SKM-1 treated with dmso at 0.1 percent for 144 hours (cell line): ENCODE measurements around the gene FUS.
"Not testable (repeated sequence)": the region's sequence is repeated elsewhere in the genome, so short reads cannot be mapped to it uniquely, and the experiment has no call there.

Experiments
- DNase-seq: peaks from one replicate; lab custom pipeline; 2025; ENCODE audit not compliant: unreplicated experiment; lab: John Stamatoyannopoulos, UW

Gene FUS

GRCh38 chr16:31179747-31180459 lies at the start of gene FUS:
Gene FUS (plus strand): TSS chr16:31180139. CDS start chr16:31180215, 76 bp downstream.
- DNase-seq, result peak; percentile 90

- peak; percentile 64 for DNase-seq
Measured at GRCh38 chr16:31130336-31130891, 49.5 kb upstream of the FUS start.

- no peak for DNase-seq
Measured at GRCh38 chr16:31130899-31131298, 49.0 kb upstream of the FUS start.

- DNase-seq, result no peak
Measured at GRCh38 chr16:31131416-31131815, 48.5 kb upstream of the FUS start.

GRCh38 chr16:31131841-31132271 lies 48.1 kb upstream of the FUS start:
- DNase-seq, result no peak

DNA sequence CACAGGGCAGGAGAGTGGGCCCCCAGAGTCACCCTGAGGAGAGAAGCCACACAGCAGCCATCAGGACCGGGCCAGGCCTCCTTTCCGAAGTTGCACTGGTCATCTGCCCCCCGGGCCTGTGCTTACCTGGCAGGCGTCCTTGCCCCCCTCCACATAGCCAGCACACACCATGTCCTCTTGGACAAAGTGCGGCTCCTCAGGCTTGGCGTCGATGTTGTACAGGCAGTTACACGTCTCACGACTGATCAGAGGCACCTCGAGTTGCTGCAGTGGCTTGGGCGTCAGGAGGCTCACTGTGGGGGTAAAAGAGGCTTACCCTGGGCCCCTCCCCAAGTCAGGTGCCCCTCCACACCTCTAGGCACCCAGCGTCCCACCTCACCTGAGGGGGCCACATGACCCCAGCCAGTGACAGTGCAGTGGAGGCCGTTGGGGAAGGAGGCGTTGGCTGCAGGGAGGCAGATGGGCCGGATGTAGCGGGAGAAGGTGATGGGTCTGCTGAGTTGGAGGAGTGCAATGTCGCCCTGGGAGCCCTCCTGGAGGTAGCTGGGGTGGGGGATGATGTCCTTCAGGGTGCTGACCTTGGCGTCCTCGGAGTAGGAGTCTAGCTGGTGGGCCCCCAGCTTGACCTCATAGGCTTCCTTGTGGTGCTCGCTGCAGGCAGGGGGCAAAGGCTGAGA lies 47.5 kb upstream of the FUS start:
- DNase-seq, result no peak

DNA sequence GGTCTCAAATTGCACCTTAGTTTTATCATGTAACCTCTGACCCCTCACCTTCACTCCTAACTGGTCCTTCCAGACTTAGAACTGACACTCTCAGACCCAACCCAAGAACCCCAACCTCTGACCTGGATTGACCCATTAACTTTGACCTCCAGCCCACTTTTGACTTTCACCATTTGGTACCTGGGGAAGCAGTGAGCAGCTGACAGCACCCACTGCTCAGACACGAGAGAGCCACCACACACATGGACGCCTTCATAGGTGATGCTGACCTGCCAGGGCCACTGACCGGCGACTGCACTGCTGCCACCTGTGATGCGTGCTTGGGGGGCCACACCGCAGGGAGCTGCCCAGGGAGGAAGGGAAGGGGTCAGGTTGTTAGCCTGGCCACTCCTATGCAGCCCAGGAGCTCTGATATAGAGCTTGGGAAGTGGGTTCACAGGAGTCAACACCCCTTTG lies 46.9 kb upstream of the FUS start:
- no peak for DNase-seq

DNA sequence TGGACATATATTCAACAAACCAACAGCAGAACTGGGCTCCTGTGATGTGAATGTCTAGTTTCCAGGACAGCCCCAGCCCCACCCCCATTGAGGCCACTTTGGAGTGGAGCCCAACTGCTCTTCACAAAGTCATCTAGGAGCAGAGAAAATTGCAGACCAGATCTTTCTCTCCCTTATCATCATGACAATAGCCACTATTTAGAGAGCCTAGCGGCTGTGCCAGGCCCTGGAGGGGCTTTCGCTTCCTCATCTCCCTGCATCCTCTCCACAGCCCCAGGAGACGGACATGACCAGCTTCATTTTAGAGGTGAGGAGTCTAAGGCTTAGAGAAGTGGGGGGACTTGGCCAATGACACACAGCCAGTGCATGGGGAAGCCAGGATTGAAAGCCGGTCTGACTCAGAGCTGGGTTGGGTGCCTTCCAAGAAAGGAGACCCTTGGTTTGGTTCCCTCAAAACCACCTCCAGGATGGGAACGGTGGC lies 45.8 kb upstream of the FUS start:
- no peak for DNase-seq

- DNase-seq, result peak; percentile 75
Measured at GRCh38 chr16:31134625-31135534, 45.1 kb upstream of the FUS start.

GRCh38 chr16:31135535-31136286 lies 44.2 kb upstream of the FUS start, which contains the start of gene PRSS8:
Gene PRSS8 (minus strand): TSS chr16:31135727. CDS start chr16:31135498, 229 bp downstream.
- DNase-seq, result no peak

GRCh38 chr16:31136287-31136662 lies 43.7 kb upstream of the FUS start:
- DNase-seq, result no peak

DNA sequence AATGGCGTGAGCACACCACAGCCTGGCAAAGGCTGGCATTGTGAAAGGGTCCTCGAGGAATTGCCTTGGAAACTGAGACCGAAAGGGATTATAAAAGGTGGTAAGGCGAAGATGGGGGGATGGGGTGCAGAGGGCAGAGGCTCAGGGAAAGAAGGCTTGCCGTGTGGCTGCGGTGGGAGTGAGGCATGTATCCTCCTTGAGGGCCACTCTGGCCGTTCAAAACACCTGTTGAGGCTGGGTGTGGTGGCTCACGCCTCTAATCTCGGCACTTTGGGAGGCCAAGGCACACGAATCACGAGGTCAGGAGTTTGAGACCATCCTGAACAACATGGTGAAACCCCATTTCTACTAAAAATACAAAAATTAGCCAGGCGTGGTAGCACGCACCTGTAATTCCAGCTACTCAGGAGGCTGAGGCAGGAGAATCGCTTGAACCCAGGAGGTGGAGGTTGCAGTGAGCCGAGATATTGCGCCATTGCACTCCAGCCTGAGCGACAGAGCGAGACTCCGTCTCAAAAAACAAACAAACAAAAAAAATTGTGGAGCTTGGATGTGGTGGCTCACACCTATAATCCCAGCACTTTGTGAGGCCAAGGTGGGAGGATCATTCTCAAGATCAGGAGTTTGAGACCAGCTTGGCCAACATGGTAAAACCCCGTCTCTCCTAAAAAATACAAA lies 43.0 kb upstream of the FUS start:
- DNase-seq, result not testable (repeated sequence)

- DNase-seq, result no peak
Measured at GRCh38 chr16:31138621-31139578, 41.0 kb upstream of the FUS start.

- DNase-seq, result not testable (repeated sequence)
Measured at GRCh38 chr16:31141071-31141469, 38.9 kb upstream of the FUS start.

DNA sequence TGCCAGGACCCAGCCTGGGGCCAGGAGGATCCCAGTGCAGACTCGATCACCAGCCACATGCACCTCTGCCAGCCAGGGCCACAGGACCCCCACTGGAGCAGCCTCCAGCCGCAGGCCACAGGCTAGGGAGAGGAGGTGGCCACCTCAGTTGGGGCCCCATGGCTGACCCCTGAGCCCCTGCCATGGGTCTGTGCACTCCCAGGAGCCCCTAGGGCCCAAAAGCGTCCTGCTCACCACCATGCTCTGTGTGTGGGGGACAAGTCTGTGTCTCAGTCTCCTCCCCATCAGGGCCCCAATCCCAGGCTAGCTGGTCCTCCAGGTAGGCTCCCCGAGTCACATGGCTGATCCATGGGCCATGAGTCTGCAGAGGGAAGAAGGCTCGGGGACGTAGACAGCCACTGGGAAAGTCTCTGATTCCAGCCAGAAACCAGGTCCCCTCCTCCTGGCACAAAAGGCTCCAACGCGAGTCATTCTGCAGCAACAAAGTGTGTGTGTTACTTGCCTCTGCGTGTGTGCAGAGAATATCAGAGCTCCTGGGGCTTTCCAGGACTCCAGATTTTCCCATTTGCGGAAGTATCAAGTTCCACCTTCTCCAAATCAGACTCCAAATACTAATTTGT lies 38.3 kb upstream of the FUS start:
- no peak for DNase-seq

GRCh38 chr16:31142109-31143010 lies 37.6 kb upstream of the FUS start:
- DNase-seq, result peak; percentile 97
